Muscle of back (tissue), 10 donors: Measurements from ENCODE around the gene CFAP206. TPM values are rescaled to one million over a fixed set of nuclear protein-coding genes. Genes with fewer than 3 reads are reported as not detected.

Experiments used
- polyA plus RNA-seq, 10 donors: library from polyadenylated mRNA; unstranded; fragments of 120-200 nt; gene quantifications; one replicate each; pipeline ENCODE4 v1.2.1, GENCODE V29; 2013; ENCODE audit not compliant: insufficient read length in 10 of 10

The CFAP206 gene
- polyA plus RNA-seq, 10 donors, result 0.14 to 0.45 (median 0.19) TPM; not detected in 5

Other genes with a start within 250 kb of the CFAP206 start
- 10 to 100 TPM in 6 of 10 donors, 1 to 10 TPM in 4; 7.8 to 16.7 (median 11.5) TPM for gene SMIM8, start 85.4 kb upstream of the CFAP206 start, polyA plus RNA-seq
- gene GJB7, start 78.7 kb upstream of the CFAP206 start, polyA plus RNA-seq, result under 1 TPM in 2 of 10 donors, not detected in 8; 0.07 to 0.12 TPM
- 1 to 10 TPM in 8 of 10 donors, under 1 TPM in 2; 0.81 to 2.6 (median 1.4) TPM for gene C6orf163, start 63.2 kb upstream of the CFAP206 start, polyA plus RNA-seq
- 10 to 100 TPM; 16.4 to 23.8 (median 19.7) TPM for gene SLC35A1, start 65.0 kb downstream of the CFAP206 start, polyA plus RNA-seq
- gene RARS2, start 182.0 kb downstream of the CFAP206 start, polyA plus RNA-seq, result 10 to 100 TPM; 38.2 to 55.2 (median 46.7) TPM
- gene ORC3, start 182.2 kb downstream of the CFAP206 start, polyA plus RNA-seq, result 10 to 100 TPM; 20.5 to 31.4 (median 27.7) TPM